GM12865 (cell line): ENCODE measurements around the gene SLC17A9.

Source experiments
- DNase-seq: peaks from one replicate; pipeline ENCODE4 v3.0.0; 2010; ENCODE audit warnings: low read depth
- H3K4me3 ChIP-seq: 2 replicates; pipeline ENCODE4 v1.5.1; 2011; ENCODE audit warnings: mild to moderate bottlenecking, low read depth, low read length, control low read depth
- TF ChIP-seq, protein P1 (sequence below): IDR thresholded peaks from 2 replicates; pipeline ENCODE4 v1.5.1; 2011; ENCODE audit warnings: low read length, control low read depth, low read depth, inconsistent platforms; ENCODE audit not compliant: insufficient read depth; ENCODE audit errors: missing control alignments

The SLC17A9 gene

DNA sequence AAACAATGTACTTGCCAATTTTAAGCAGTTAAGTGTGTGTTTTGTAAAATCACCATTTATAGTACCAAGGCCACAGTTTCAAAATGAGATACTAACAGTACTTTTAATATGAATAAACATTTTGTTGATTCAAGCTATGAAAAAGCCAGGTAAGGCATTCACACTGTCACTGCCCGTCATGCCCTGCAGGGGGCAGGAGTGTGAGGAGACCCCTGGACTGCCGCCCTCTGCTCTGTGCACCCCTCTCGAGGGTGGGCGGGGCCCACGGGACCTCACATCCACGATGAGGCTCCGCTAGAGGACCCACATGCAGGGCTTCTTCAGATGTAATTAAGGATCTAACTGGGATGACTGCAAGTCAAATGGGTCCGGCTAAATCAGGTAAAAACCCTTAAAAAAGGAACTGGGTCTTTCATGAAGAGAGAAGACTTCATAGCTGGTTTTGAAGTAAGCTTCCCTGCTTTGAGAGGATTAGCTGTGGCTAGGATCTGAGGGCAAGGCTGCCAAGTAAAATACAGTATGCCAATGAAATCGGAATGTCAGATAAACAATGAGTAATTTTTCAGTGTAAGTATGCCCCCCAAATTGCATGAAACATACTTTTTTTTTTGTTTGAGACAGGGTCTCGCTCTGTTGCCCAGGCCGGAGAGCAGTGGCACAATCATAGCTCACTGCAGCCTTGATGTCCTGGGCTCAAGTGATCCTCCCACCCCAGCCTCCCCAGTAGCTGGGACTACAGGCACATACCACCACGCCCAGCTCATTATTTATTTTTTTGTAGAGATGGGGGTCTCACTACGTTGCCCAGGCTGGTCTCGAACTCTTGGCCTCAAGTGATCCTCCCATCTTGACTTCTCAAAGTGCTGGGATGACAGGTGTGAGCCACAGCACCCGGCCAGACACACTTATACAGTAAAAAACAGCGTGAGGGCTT is 44.9 kb upstream of the SLC17A9 start:
- DNase-seq: no peak
- H3K4me3 ChIP-seq: no peak overlapping the region
- TF ChIP-seq, protein P1, sequence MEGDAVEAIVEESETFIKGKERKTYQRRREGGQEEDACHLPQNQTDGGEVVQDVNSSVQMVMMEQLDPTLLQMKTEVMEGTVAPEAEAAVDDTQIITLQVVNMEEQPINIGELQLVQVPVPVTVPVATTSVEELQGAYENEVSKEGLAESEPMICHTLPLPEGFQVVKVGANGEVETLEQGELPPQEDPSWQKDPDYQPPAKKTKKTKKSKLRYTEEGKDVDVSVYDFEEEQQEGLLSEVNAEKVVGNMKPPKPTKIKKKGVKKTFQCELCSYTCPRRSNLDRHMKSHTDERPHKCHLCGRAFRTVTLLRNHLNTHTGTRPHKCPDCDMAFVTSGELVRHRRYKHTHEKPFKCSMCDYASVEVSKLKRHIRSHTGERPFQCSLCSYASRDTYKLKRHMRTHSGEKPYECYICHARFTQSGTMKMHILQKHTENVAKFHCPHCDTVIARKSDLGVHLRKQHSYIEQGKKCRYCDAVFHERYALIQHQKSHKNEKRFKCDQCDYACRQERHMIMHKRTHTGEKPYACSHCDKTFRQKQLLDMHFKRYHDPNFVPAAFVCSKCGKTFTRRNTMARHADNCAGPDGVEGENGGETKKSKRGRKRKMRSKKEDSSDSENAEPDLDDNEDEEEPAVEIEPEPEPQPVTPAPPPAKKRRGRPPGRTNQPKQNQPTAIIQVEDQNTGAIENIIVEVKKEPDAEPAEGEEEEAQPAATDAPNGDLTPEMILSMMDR: peak; percentile 63

DNA sequence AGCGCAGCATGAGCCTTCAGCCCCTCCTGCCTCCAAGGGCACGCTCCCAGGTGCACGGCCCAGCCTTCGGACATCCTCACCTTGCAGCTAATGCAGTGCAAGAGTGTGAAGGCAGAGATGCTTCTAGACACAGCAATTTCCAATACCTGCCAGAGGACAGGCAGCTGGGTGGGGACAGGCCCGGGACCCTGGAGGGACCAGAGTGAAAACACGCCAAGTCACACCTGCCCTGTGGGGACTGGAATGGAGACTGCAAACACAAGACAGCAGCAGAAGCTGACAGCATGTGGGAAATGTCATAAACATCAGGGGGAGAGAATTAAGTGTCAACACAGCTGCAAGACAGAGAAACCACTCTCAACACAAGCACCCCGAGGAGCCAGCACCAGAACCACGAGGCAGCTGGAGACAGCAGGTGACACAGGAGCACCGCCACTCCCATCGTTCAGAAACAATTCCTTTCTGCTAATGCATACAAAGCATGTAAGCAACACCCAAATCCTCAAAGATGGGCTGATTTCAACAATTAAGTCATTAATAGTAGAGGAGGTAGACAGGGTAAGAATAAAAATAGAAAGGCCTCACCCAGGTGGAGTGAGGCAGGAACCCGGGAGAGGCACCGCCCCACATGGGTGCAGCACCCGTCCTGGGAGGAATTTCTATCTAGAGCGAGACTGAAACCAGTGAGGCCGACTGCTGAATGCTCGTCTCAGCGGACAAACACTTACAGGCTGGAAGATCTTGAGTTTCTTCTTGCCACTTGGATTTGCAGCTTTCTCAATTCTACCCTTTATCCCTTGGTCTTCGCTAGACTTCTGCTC is 43.3 kb upstream of the SLC17A9 start:
- TF ChIP-seq, protein P1: no peak
- no peak for DNase-seq
- H3K4me3 ChIP-seq: no peak overlapping the region

DNA sequence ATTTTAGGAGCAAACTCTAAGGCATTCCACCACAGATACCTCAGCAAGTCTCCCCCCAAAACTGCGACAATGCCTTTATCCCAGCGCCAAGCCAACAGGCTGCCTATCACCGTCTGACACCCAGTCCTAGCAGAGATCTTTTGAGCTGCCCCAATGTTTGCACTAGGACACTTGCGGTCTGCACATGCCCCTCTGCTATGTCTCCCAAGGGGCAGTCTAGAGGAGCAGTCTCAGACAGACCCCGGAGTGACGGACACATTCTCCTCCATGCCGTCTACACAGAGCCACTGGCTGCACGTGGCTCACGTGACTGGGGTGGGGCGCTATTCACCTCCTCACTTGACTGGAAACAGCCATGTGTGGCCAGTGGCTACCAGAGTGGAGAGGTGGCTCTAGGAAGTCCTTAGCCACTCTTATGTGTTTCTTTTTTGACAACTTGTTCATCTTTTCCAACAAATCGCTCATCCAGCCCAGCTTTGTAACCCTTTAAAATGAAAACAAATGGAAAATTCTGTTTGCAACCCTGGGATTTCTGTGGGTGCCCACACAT is 42.2 kb upstream of the SLC17A9 start:
- H3K4me3 ChIP-seq: no peak overlapping the region
- no peak for DNase-seq
- TF ChIP-seq, protein P1: no peak

DNA sequence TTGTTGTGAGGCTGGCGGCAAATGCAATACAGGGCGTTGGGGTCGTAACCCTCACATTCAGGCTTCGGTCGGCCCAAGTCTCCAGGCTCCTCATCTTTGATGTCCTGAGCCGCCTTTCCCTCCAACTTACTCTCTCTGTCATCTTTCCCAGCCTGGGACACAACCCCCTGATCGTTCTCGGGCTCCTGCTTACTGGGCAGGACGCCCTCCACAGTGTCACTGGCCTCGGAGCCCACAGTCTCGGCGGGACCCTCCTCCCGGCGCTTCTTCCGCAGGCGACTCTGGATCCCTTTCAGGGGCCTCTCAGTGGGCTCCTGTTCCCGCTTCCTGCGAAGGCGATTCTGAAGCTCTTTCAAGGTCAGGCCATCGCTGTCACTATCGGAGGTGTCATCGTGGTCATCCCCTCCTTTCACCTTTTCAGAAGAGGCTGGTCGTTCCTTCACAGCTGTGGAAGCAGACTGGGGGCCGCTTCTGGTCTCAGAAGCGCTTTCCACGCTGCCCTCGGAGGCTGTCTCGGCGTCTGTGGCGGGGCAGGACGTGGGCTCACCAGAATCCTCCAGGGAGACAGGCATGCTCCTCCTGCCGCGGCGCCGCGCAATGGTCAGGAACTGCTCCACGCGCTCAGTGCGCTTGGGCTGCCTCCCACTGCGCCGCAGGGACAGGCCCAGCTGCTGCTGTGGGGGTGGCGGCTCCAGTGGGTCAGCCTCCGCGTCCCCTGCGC is 41.6 kb upstream of the SLC17A9 start:
- TF ChIP-seq, protein P1: no peak

DNA sequence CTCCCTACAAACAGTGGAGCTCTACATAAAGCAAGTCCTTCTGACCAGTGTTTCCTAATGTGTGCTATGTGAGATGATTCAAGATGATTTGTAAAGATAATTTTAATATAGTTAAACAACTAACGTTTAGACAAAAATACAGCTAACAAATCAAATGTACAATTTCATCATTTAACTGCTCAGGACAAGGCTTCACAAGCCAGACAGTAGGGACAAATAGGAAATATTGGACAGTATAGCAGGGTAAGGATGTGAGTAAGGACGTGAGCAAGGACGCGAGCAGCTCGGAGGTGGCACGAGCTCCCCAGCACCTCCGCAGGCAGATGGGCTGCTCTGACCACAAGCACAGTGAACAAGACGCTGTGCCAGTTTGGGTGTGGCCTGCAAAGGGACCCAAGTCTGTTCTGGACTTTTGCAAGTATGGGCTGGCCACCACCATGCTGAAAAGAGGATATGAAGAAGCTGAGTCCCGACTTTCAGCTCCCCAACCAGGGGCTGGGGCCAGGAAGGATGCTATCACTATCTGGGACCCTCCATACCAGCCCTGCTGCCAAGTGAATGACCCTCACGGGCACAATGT is 40.7 kb upstream of the SLC17A9 start:
- no peak for DNase-seq
- TF ChIP-seq, protein P1: no peak
- H3K4me3 ChIP-seq: no peak overlapping the region

More for the DNA sequence above, 41.6 kb upstream of the SLC17A9 start:
- no peak overlapping the region for H3K4me3 ChIP-seq
- no peak for DNase-seq

DNA sequence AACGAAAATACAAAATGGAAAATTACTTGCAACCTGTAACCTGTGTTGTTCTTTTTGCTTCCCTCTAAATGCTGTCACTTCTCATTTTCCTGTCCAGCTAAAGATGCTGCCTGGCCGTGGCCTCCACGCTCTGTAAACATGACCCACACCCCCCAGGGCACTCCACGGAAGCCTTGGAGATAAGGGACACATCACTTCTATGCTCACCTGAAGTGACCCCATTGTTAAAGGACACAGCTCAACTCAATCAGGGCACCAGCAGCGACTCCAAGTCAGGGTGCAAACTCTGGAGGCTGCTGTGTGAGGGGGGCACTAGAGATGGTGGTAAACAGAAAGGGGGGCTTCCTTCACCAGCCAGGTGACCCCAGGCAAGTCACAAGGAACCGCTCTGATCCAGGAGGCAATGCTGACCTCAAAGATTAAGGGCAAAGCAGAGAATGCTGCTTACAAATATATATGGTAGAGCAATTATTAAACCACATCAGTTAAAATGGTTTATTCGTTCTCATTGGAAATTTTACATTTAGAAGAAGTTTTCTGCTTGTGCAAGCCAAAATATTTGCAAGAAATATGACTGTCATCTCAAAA is 39.4 kb upstream of the SLC17A9 start:
- no peak overlapping the region for H3K4me3 ChIP-seq
- DNase-seq: no peak
- TF ChIP-seq, protein P1: no peak
